Ishikawa (cell line): Measurements from ENCODE around the gene CASP10.

Source experiments
- REST ChIP-seq: IDR thresholded peaks from 2 replicates; pipeline ENCODE4 v1.6.1; 2012; ENCODE audit warnings: low read depth, mild to moderate bottlenecking
- TAF1 ChIP-seq: IDR thresholded peaks from 2 replicates; pipeline ENCODE4 v1.6.1; 2012; ENCODE audit warnings: low read depth, mild to moderate bottlenecking

GRCh38 chr2:201182650-201183364 lies at the start of gene CASP10:
- no peak for TF ChIP-seq TAF1
- no peak for TF ChIP-seq REST
